Measurements from ENCODE around the gene PSMA8.

GRCh38 chr18:26091047-26091630 is 42.5 kb upstream of the PSMA8 start:
- TF ChIP-seq SUZ12 (IDR thresholded peaks at IDR 0.05; ENCODE audit: low read depth, low read length) (no peak), ATF6 (CRISPR knock-in tag; conservative IDR thresholded peaks at IDR 0.05) (no peak), CTCF (CRISPR knock-in tag; IDR thresholded peaks at IDR 0.05) (no peak), ZFP90 (CRISPR knock-in tag; IDR thresholded peaks at IDR 0.05; ENCODE audit: borderline replicate concordance) (no peak), CENPX (CRISPR knock-in tag; IDR thresholded peaks at IDR 0.05) (no peak), ARID5B (CRISPR knock-in tag; IDR thresholded peaks at IDR 0.05) (no peak; the same call in 1 of the 2 replicates), ETV6 (CRISPR knock-in tag; conservative IDR thresholded peaks at IDR 0.05) (no peak), POLR2AphosphoS5 (IDR thresholded peaks at IDR 0.05; ENCODE audit: low read depth, low read length) (no peak), ZBTB40 (IDR thresholded peaks at IDR 0.05) (no peak), ZBTB40 (CRISPR knock-in tag; IDR thresholded peaks at IDR 0.05) (peak; percentile 24), HCFC1 (IDR thresholded peaks at IDR 0.05; ENCODE audit: low read depth, low read length) (no peak), CEBPZ (IDR thresholded peaks at IDR 0.05; ENCODE audit: low read length) (no peak), TCF7 (IDR thresholded peaks at IDR 0.05; ENCODE audit: low read depth) (no peak), FOSL2 (CRISPR knock-in tag; IDR thresholded peaks at IDR 0.05) (peak; percentile 20; the same call in 1 of the 2 replicates), ATF3 (CRISPR knock-in tag; IDR thresholded peaks at IDR 0.05) (no peak)

All from HepG2 (cell line).